GM23338 (cell line): Measurements from ENCODE around the gene CLOCK. TPM values are rescaled to one million over a fixed set of nuclear protein-coding genes. Genes with fewer than 3 reads are reported as not detected.

Experiments
- CREB1 ChIP-seq: fragments of 250-450 bp; sonication (Bioruptor Pico); IDR thresholded peaks from 2 replicates; pipeline ENCODE4 v1.5.0; 2020; ENCODE audit warnings: low read depth, mild to moderate bottlenecking, moderate library complexity
- EZH2 ChIP-seq: fragments of 200-600 bp; sonication (generic); IDR thresholded peaks from one replicate; pipeline ENCODE4 v1.8.0; 2017; ENCODE audit warnings: antibody characterized with exemption, mild to moderate bottlenecking, low read depth; ENCODE audit not compliant: unreplicated experiment
- EZH2phosphoT487 ChIP-seq: fragments of 200-600 bp; sonication (generic); IDR thresholded peaks from one replicate; pipeline ENCODE4 v1.8.1; 2018; ENCODE audit warnings: antibody characterized with exemption; ENCODE audit not compliant: unreplicated experiment
- JUNB ChIP-seq: IDR thresholded peaks from one replicate; pipeline ENCODE4 v1.6.1; 2016; ENCODE audit warnings: antibody characterized with exemption; ENCODE audit not compliant: unreplicated experiment
- STAT1 ChIP-seq: IDR thresholded peaks from one replicate; pipeline ENCODE4 v1.6.1; 2016; ENCODE audit warnings: antibody characterized with exemption; ENCODE audit not compliant: unreplicated experiment
- ZNF114 ChIP-seq: fragments of 250-450 bp; sonication (Bioruptor Pico); IDR thresholded peaks from 2 replicates; pipeline ENCODE4 v1.5.0; 2020; ENCODE audit warnings: mild to moderate bottlenecking, moderate library complexity
- ZNF331 ChIP-seq: fragments of 250-450 bp; sonication (Bioruptor Pico); IDR thresholded peaks from 2 replicates; pipeline ENCODE4 v1.5.0; 2020; ENCODE audit warnings: low read depth, mild to moderate bottlenecking, moderate library complexity
- polyA plus RNA-seq: library from polyadenylated mRNA; unstranded; fragments of >200 nt; fragmentation: Nextera tagmentation; extraction: Ambion mirVana; gene quantifications from 2 replicates; pipeline ENCODE4 v1.2.1, GENCODE V29; 2016
- total RNA-seq: library from RNA; depleted of rRNA; stranded (reverse); fragments of >200 nt; shearing (Covaris generic); gene quantifications from 2 replicates; pipeline ENCODE4 v1.2.3, GENCODE V29; 2014
- TF ChIP-seq, protein P1 (sequence below): fragments of 250-450 bp; sonication (Bioruptor Pico); IDR thresholded peaks from 2 replicates; pipeline ENCODE4 v1.5.0; 2020; ENCODE audit warnings: mild to moderate bottlenecking, moderate library complexity
- TF ChIP-seq, protein P2 (sequence below), 2 experiments: fragments of 200-600 bp in 1 of 2; sonication (generic) in 1 of 2; conservative IDR thresholded peaks; 2 replicates each; pipeline versions ENCODE4 v1.5.1 to v1.6.1; 2016 to 2017; ENCODE audit warnings: antibody characterized with exemption in 2 of 2, low read depth in 2 of 2, mild to moderate bottlenecking in 2 of 2, moderate library complexity in 1 of 2
- TF ChIP-seq, protein P3 (sequence below): IDR thresholded peaks from one replicate; pipeline ENCODE4 v1.6.1; 2018; ENCODE audit warnings: antibody characterized with exemption; ENCODE audit not compliant: unreplicated experiment

The CLOCK gene
- total and polyA plus RNA-seq, 2 experiments from 2014 or later = 17.1 to 28.8 TPM

DNA sequence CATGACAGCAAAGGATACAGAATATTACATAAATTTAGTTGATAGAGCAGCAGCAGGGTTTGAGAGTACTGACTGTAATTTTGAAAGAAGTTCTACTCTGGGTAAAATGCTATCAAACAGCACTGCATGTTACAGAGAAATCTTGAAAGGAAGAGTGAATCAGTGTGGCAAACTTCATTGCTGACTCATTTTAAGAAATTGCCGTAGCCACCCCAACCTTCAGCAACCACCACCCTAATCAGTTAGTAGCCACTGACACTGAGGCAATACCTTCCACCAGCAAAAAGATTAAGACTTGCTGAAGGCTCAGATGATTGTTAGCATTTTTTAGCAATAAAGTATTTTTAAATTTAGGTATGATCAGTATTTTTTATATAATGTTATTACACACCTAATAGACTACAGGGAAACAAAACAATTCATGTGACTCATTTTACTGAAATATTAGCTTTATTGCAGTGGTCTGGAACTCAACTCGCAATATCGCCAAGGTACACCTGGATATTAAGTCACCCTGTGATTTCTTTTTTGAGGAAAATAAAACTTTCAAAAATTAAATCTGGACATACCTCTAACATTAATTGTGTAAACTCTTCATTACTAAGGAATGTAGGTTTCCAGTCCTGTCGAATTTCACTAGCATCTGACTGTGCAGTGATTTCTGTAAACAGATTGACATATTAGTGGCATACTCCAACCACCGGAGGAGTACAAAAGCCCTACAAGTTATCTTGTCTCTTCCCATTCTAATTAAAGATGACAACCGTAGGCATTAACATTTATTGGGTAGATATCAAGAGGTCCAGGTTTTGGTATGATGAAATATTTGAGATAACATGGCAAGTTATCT lies 71.1 kb downstream of the CLOCK start (continued):
- TF ChIP-seq, protein P1, sequence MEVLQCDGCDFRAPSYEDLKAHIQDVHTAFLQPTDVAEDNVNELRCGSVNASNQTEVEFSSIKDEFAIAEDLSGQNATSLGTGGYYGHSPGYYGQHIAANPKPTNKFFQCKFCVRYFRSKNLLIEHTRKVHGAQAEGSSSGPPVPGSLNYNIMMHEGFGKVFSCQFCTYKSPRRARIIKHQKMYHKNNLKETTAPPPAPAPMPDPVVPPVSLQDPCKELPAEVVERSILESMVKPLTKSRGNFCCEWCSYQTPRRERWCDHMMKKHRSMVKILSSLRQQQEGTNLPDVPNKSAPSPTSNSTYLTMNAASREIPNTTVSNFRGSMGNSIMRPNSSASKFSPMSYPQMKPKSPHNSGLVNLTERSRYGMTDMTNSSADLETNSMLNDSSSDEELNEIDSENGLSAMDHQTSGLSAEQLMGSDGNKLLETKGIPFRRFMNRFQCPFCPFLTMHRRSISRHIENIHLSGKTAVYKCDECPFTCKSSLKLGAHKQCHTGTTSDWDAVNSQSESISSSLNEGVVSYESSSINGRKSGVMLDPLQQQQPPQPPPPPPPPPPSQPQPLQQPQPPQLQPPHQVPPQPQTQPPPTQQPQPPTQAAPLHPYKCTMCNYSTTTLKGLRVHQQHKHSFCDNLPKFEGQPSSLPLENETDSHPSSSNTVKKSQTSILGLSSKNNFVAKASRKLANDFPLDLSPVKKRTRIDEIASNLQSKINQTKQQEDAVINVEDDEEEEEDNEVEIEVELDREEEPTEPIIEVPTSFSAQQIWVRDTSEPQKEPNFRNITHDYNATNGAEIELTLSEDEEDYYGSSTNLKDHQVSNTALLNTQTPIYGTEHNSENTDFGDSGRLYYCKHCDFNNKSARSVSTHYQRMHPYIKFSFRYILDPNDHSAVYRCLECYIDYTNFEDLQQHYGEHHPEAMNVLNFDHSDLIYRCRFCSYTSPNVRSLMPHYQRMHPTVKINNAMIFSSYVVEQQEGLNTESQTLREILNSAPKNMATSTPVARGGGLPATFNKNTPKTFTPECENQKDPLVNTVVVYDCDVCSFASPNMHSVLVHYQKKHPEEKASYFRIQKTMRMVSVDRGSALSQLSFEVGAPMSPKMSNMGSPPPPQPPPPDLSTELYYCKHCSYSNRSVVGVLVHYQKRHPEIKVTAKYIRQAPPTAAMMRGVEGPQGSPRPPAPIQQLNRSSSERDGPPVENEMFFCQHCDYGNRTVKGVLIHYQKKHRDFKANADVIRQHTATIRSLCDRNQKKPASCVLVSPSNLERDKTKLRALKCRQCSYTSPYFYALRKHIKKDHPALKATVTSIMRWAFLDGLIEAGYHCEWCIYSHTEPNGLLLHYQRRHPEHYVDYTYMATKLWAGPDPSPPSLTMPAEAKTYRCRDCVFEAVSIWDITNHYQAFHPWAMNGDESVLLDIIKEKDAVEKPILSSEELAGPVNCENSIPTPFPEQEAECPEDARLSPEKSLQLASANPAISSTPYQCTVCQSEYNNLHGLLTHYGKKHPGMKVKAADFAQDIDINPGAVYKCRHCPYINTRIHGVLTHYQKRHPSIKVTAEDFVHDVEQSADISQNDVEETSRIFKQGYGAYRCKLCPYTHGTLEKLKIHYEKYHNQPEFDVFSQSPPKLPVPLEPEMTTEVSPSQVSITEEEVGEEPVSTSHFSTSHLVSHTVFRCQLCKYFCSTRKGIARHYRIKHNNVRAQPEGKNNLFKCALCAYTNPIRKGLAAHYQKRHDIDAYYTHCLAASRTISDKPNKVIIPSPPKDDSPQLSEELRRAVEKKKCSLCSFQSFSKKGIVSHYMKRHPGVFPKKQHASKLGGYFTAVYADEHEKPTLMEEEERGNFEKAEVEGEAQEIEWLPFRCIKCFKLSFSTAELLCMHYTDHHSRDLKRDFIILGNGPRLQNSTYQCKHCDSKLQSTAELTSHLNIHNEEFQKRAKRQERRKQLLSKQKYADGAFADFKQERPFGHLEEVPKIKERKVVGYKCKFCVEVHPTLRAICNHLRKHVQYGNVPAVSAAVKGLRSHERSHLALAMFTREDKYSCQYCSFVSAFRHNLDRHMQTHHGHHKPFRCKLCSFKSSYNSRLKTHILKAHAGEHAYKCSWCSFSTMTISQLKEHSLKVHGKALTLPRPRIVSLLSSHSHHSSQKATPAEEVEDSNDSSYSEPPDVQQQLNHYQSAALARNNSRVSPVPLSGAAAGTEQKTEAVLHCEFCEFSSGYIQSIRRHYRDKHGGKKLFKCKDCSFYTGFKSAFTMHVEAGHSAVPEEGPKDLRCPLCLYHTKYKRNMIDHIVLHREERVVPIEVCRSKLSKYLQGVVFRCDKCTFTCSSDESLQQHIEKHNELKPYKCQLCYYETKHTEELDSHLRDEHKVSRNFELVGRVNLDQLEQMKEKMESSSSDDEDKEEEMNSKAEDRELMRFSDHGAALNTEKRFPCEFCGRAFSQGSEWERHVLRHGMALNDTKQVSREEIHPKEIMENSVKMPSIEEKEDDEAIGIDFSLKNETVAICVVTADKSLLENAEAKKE (CRISPR knock-in tag) = no peak
- no peak for TF ChIP-seq EZH2phosphoT487
- no peak for TF ChIP-seq STAT1
- TF ChIP-seq ZNF331 (CRISPR knock-in tag) = no peak
- TF ChIP-seq, protein P2, sequence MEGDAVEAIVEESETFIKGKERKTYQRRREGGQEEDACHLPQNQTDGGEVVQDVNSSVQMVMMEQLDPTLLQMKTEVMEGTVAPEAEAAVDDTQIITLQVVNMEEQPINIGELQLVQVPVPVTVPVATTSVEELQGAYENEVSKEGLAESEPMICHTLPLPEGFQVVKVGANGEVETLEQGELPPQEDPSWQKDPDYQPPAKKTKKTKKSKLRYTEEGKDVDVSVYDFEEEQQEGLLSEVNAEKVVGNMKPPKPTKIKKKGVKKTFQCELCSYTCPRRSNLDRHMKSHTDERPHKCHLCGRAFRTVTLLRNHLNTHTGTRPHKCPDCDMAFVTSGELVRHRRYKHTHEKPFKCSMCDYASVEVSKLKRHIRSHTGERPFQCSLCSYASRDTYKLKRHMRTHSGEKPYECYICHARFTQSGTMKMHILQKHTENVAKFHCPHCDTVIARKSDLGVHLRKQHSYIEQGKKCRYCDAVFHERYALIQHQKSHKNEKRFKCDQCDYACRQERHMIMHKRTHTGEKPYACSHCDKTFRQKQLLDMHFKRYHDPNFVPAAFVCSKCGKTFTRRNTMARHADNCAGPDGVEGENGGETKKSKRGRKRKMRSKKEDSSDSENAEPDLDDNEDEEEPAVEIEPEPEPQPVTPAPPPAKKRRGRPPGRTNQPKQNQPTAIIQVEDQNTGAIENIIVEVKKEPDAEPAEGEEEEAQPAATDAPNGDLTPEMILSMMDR (conservative IDR thresholded peaks at IDR 0.05; ENCODE audit: low read depth in 2 of 2) = no peak
- no peak for TF ChIP-seq EZH2
- no peak for TF ChIP-seq CREB1 (CRISPR knock-in tag)
- no peak for TF ChIP-seq JUNB
- TF ChIP-seq ZNF114 (CRISPR knock-in tag) = no peak
- TF ChIP-seq, protein P3, sequence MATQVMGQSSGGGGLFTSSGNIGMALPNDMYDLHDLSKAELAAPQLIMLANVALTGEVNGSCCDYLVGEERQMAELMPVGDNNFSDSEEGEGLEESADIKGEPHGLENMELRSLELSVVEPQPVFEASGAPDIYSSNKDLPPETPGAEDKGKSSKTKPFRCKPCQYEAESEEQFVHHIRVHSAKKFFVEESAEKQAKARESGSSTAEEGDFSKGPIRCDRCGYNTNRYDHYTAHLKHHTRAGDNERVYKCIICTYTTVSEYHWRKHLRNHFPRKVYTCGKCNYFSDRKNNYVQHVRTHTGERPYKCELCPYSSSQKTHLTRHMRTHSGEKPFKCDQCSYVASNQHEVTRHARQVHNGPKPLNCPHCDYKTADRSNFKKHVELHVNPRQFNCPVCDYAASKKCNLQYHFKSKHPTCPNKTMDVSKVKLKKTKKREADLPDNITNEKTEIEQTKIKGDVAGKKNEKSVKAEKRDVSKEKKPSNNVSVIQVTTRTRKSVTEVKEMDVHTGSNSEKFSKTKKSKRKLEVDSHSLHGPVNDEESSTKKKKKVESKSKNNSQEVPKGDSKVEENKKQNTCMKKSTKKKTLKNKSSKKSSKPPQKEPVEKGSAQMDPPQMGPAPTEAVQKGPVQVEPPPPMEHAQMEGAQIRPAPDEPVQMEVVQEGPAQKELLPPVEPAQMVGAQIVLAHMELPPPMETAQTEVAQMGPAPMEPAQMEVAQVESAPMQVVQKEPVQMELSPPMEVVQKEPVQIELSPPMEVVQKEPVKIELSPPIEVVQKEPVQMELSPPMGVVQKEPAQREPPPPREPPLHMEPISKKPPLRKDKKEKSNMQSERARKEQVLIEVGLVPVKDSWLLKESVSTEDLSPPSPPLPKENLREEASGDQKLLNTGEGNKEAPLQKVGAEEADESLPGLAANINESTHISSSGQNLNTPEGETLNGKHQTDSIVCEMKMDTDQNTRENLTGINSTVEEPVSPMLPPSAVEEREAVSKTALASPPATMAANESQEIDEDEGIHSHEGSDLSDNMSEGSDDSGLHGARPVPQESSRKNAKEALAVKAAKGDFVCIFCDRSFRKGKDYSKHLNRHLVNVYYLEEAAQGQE = no peak
